Liver (tissue), 9 donors: ENCODE results near the gene GNAO1. TPM values are rescaled to one million over a fixed set of nuclear protein-coding genes. Genes with fewer than 3 reads are reported as not detected.

ENCODE experiments used
- DNase-seq: peaks from one replicate; pipeline ENCODE4 v3.0.0-alpha.2; 2017; ENCODE audit warnings: low spot score
- H3K27ac ChIP-seq, 2 donors: one replicate each; pipeline ENCODE4 v1.7.0; 2013; ENCODE audit warnings: inconsistent platforms in 2 of 2, low read length in 2 of 2, control low read depth in 1 of 2, low read depth in 1 of 2, mild to moderate bottlenecking in 1 of 2
- H3K27me3 ChIP-seq, 4 donors: one replicate each; pipeline versions ENCODE4 v1.6.1 to v1.7.0; 2013; ENCODE audit warnings: low read length in 3 of 4, inconsistent platforms in 1 of 4, mild to moderate bottlenecking in 1 of 4, moderate library complexity in 1 of 4; ENCODE audit not compliant: control insufficient read depth in 4 of 4, insufficient read depth in 4 of 4
- H3K36me3 ChIP-seq, 4 donors: one replicate each; pipeline versions ENCODE4 v1.6.1 to v1.7.0; 2013; ENCODE audit warnings: low read length in 3 of 4, mild to moderate bottlenecking in 3 of 4, low read depth in 1 of 4, moderate library complexity in 1 of 4; ENCODE audit not compliant: control insufficient read depth in 4 of 4, insufficient read depth in 3 of 4
- H3K4me1 ChIP-seq, 4 donors: one replicate each; pipeline versions ENCODE4 v1.6.1 to v1.7.0; 2013; ENCODE audit warnings: low read length in 3 of 4, mild to moderate bottlenecking in 3 of 4, moderate library complexity in 1 of 4; ENCODE audit not compliant: control insufficient read depth in 4 of 4, insufficient read depth in 4 of 4
- H3K4me3 ChIP-seq, 3 donors: one replicate each; pipeline versions ENCODE4 v1.6.1 to v1.7.0; 2013; ENCODE audit warnings: low read length in 3 of 3, control low read depth in 1 of 3, low read depth in 1 of 3, mild to moderate bottlenecking in 1 of 3
- H3K9ac ChIP-seq, 2 donors: one replicate each; pipeline ENCODE4 v1.7.0; 2013; ENCODE audit warnings: low read length in 2 of 2, mild to moderate bottlenecking in 2 of 2, moderate library complexity in 2 of 2, control low read depth in 1 of 2, low read depth in 1 of 2
- H3K9me3 ChIP-seq, 4 donors: one replicate each; pipeline versions ENCODE4 v1.6.1 to v1.7.0; 2013; ENCODE audit warnings: low read length in 3 of 4; ENCODE audit not compliant: control insufficient read depth in 4 of 4
- EGR1 ChIP-seq, 2 donors: IDR thresholded peaks; 2 replicates each; pipeline ENCODE4 v1.6.1; 2016 to 2018; ENCODE audit warnings: antibody characterized with exemption in 2 of 2, low read depth in 2 of 2
- FOXA2 ChIP-seq: IDR thresholded peaks from 2 replicates; pipeline ENCODE4 v1.6.1; 2016; ENCODE audit warnings: antibody characterized with exemption
- GABPA ChIP-seq, 2 donors: IDR thresholded peaks in 1 of 2; conservative IDR thresholded peaks in 1 of 2; 2 replicates each; pipeline ENCODE4 v1.6.1; 2016; ENCODE audit warnings: antibody characterized with exemption in 2 of 2, mild to moderate bottlenecking in 1 of 2, moderate library complexity in 1 of 2
- HNF4A ChIP-seq, 2 donors: conservative IDR thresholded peaks; 2 replicates each; pipeline ENCODE4 v1.6.1; 2016; ENCODE audit warnings: antibody characterized with exemption in 2 of 2, mild to moderate bottlenecking in 2 of 2
- HNF4G ChIP-seq: IDR thresholded peaks from 2 replicates; pipeline ENCODE4 v1.6.1; 2016; ENCODE audit warnings: antibody characterized with exemption
- JUND ChIP-seq, 2 donors: IDR thresholded peaks; 2 replicates each; pipeline ENCODE4 v1.6.1; 2016; ENCODE audit warnings: antibody characterized with exemption in 2 of 2
- NR2F2 ChIP-seq: IDR thresholded peaks from 2 replicates; pipeline ENCODE4 v1.6.1; 2016; ENCODE audit warnings: antibody characterized with exemption
- RAD21 ChIP-seq, 2 donors: IDR thresholded peaks; 2 replicates each; pipeline ENCODE4 v1.6.1; 2016; ENCODE audit warnings: antibody characterized with exemption in 2 of 2, mild to moderate bottlenecking in 2 of 2
- RXRA ChIP-seq, 2 donors: IDR thresholded peaks; 2 replicates each; pipeline ENCODE4 v1.6.1; 2017 to 2018; ENCODE audit warnings: antibody characterized with exemption in 2 of 2, mild to moderate bottlenecking in 1 of 2
- SP1 ChIP-seq: IDR thresholded peaks from 2 replicates; pipeline ENCODE4 v1.6.1; 2018; ENCODE audit warnings: antibody characterized with exemption, mild to moderate bottlenecking
- TAF1 ChIP-seq: conservative IDR thresholded peaks from 2 replicates; pipeline ENCODE4 v1.6.1; 2016; ENCODE audit warnings: antibody characterized with exemption, mild to moderate bottlenecking
- WGBS: extraction: QIAGEN DNeasy Blood & Tissue Kit; methylation state at CpG from one replicate; pipeline ENCODE4 v1.1.7; 2013; 5-methylcytosine and 5-hydroxymethylcytosine counted together
- polyA plus RNA-seq, 2 donors: library from polyadenylated mRNA; stranded (reverse) in 1 of 2; unstranded in 1 of 2; fragments of 200-250 nt in 1 of 2; fragments of >200 nt in 1 of 2; fragmentation: Nextera tagmentation in 1 of 2; extraction: Ambion mirVana in 1 of 2; gene quantifications; one replicate each; pipeline versions ENCODE4 v1.2.1 to v1.2.3, GENCODE V29; 2013 to 2015
- total RNA-seq, 2 donors: library from RNA; depleted of rRNA; stranded (reverse); fragments of >200 nt; gene quantifications; one replicate each; pipeline ENCODE4 v1.2.3, GENCODE V29; 2014
- TF ChIP-seq, protein P1 (sequence below): IDR thresholded peaks from 2 replicates; pipeline ENCODE4 v1.6.1; 2016; ENCODE audit warnings: antibody characterized with exemption
- TF ChIP-seq, protein P2 (sequence below): IDR thresholded peaks from 2 replicates; pipeline ENCODE4 v1.6.1; 2016; ENCODE audit warnings: antibody characterized with exemption
- TF ChIP-seq, protein P3 (sequence below): fragments of 150-350 bp; IDR thresholded peaks from 2 replicates; pipeline ENCODE4 v1.5.1; 2017; ENCODE audit warnings: improper control_type of control experiment, low read depth, low read length; ENCODE audit not compliant: missing input control
- TF ChIP-seq, protein P4 (sequence below): IDR thresholded peaks from 2 replicates; pipeline ENCODE4 v1.6.1; 2016; ENCODE audit warnings: antibody characterized with exemption, mild to moderate bottlenecking
- donor health status: healthy.
- donor health status: healthy.
- donor health status: healthy.
- donor health status: healthy.
- donor health status: healthy.

GNAO1 gene
- total and polyA plus RNA-seq, 4 donors, result 0.61 to 15.1 (median 7.0) TPM

DNA sequence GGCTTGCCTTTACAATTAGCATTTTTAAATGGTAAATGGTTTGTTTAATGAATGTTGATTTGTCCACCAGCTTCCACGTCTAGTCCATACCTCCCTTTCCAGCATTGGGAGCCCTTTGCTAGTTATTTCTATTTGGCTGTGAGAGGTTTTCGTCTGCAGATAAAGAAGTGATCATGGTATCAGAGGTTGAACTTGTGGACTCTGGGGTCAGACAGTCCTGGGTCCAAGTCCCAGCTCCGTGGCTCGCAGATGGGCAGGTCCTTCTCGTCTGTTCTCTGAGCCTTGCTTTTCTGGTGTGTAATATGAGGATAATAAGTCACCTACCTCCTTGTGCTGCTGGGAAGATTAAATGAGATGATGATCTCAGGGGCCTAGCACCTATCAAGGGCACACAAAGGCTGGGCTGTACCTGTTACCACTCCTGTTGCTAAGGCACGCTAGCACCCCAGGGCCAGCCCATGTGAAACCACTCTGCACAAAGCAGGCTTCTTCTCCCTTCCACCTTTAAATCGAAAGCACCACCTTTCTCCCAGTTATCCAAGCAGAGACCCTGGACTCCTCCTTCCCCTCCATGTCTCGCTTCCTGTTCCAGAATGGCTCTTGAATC, 103.9 kb downstream of the GNAO1 start:
- Histone ChIP-seq H3K9ac (no peak overlapping the region), H3K27me3 (no peaks in the 10 kb centered on the region), H3K36me3 (peaks cover 0 to 4% (median 0%) of the 10 kb centered on the region in 4 donors), H3K4me1 (peaks cover 0 to 13% (median 3%) of the 10 kb centered on the region in 4 donors), H3K9me3 (no peaks in the 10 kb centered on the region), H3K27ac (no peak overlapping the region), H3K4me3 (no peak overlapping the region)
- WGBS, result 60% methylated on average over 8 of the region's 8 CpGs
- no peak for DNase-seq
- TF ChIP-seq HNF4A (conservative IDR thresholded peaks at IDR 0.05), result peak; percentile 84 to 92
- peak; percentile 18 for TF ChIP-seq HNF4G
- TF ChIP-seq, protein P1, sequence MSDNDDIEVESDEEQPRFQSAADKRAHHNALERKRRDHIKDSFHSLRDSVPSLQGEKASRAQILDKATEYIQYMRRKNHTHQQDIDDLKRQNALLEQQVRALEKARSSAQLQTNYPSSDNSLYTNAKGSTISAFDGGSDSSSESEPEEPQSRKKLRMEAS, result no peak

DNA sequence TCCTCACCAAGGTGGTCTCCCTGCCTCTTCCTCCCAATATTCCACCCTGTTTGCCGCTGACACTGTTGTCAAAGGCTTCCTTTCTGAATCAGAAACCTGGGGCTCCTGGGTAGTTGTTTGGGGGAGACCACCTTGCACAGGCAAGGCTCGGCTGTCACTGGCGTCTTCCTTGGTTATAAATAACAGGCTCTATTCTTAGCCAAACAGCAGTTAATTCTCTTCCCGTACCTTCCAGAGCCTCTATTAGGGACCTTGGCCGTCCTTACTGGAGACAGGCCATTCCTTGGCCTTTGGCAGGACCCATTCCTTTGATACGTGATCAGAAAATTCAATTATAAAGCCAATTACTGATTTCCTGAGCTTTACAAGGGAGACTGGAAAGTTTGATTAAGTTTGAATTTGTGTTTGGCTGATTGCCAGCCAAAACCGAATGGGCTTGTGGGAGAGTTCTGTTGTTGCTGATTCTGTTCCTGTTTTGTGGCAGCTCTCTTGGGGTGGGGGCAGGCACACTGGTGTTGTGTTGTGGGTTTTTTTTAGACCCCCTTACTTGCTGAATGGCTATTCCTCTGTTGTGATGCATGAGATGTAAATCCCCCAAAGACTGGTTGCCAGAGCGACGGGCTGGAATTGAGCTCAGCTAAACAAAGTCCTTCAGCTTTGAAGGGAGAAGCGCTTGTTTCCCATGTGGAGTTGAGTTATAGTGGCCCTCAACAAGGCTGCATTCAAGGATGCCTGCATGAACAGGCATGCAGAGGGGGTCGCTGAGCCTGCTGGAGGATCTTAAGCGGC, 104.6 kb downstream of the GNAO1 start:
- Histone ChIP-seq H3K9me3 (no peaks in the 10 kb centered on the region), H3K27ac (no peak overlapping the region), H3K9ac (no peak overlapping the region), H3K4me3 (no peak overlapping the region), H3K27me3 (no peaks in the 10 kb centered on the region), H3K36me3 (peaks cover 0 to 4% (median 0%) of the 10 kb centered on the region in 4 donors), H3K4me1 (peaks cover 0 to 13% (median 3%) of the 10 kb centered on the region in 4 donors)
- WGBS, result 79% methylated on average over 12 of the region's 12 CpGs
- TF ChIP-seq JUND (IDR thresholded peaks at IDR 0.05) (no peak), NR2F2 (no peak), TAF1 (no peak), EGR1 (IDR thresholded peaks at IDR 0.05; ENCODE audit: low read depth in 2 of 2) (no peak), RXRA (IDR thresholded peaks at IDR 0.05) (no peak)
- TF ChIP-seq, protein P2, sequence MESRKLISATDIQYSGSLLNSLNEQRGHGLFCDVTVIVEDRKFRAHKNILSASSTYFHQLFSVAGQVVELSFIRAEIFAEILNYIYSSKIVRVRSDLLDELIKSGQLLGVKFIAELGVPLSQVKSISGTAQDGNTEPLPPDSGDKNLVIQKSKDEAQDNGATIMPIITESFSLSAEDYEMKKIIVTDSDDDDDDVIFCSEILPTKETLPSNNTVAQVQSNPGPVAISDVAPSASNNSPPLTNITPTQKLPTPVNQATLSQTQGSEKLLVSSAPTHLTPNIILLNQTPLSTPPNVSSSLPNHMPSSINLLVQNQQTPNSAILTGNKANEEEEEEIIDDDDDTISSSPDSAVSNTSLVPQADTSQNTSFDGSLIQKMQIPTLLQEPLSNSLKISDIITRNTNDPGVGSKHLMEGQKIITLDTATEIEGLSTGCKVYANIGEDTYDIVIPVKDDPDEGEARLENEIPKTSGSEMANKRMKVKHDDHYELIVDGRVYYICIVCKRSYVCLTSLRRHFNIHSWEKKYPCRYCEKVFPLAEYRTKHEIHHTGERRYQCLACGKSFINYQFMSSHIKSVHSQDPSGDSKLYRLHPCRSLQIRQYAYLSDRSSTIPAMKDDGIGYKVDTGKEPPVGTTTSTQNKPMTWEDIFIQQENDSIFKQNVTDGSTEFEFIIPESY, result no peak
- TF ChIP-seq, protein P3, sequence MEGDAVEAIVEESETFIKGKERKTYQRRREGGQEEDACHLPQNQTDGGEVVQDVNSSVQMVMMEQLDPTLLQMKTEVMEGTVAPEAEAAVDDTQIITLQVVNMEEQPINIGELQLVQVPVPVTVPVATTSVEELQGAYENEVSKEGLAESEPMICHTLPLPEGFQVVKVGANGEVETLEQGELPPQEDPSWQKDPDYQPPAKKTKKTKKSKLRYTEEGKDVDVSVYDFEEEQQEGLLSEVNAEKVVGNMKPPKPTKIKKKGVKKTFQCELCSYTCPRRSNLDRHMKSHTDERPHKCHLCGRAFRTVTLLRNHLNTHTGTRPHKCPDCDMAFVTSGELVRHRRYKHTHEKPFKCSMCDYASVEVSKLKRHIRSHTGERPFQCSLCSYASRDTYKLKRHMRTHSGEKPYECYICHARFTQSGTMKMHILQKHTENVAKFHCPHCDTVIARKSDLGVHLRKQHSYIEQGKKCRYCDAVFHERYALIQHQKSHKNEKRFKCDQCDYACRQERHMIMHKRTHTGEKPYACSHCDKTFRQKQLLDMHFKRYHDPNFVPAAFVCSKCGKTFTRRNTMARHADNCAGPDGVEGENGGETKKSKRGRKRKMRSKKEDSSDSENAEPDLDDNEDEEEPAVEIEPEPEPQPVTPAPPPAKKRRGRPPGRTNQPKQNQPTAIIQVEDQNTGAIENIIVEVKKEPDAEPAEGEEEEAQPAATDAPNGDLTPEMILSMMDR, result no peak
- DNase-seq, result no peak

DNA sequence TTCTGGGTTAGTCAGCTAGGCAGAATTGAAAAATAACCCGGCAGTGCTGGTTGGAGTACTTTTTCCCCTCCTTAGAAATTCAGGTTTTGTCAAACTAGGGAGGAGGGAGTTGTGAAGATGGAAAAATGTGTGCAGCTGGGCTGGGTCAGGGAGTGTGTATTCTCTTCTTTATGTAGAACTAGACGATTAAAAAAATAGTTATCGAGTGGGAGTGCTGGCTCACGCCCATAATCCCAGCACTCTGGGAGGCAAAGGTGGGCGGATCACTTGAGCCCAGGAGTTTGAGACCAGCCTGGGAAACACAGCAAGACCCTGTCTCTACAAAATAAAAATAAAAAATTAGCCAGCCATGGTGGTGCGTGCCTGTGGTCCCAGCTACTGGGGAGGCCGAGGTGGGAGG, 106.4 kb downstream of the GNAO1 start:
- peaks cover 2 to 16% (median 6%) of the 10 kb centered on the region in 4 donors for H3K4me1 ChIP-seq
- no peak for DNase-seq
- TF ChIP-seq RAD21 (IDR thresholded peaks at IDR 0.05) (no peak), JUND (IDR thresholded peaks at IDR 0.05) (no peak), FOXA2 (no peak), SP1 (no peak), NR2F2 (no peak), HNF4A (conservative IDR thresholded peaks at IDR 0.05) (no peak), GABPA (IDR thresholded peaks at IDR 0.05 in 1 of 2, conservative IDR thresholded peaks at IDR 0.05 in 1 of 2) (no peak)
- TF ChIP-seq, protein P2, result no peak
- TF ChIP-seq, protein P4, sequence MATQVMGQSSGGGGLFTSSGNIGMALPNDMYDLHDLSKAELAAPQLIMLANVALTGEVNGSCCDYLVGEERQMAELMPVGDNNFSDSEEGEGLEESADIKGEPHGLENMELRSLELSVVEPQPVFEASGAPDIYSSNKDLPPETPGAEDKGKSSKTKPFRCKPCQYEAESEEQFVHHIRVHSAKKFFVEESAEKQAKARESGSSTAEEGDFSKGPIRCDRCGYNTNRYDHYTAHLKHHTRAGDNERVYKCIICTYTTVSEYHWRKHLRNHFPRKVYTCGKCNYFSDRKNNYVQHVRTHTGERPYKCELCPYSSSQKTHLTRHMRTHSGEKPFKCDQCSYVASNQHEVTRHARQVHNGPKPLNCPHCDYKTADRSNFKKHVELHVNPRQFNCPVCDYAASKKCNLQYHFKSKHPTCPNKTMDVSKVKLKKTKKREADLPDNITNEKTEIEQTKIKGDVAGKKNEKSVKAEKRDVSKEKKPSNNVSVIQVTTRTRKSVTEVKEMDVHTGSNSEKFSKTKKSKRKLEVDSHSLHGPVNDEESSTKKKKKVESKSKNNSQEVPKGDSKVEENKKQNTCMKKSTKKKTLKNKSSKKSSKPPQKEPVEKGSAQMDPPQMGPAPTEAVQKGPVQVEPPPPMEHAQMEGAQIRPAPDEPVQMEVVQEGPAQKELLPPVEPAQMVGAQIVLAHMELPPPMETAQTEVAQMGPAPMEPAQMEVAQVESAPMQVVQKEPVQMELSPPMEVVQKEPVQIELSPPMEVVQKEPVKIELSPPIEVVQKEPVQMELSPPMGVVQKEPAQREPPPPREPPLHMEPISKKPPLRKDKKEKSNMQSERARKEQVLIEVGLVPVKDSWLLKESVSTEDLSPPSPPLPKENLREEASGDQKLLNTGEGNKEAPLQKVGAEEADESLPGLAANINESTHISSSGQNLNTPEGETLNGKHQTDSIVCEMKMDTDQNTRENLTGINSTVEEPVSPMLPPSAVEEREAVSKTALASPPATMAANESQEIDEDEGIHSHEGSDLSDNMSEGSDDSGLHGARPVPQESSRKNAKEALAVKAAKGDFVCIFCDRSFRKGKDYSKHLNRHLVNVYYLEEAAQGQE, result no peak
- TF ChIP-seq, protein P1, result no peak

More for the DNA sequence above, 106.4 kb downstream of the GNAO1 start:
- Histone ChIP-seq H3K27ac (no peak overlapping the region), H3K4me3 (no peak overlapping the region), H3K9me3 (no peaks in the 10 kb centered on the region), H3K9ac (no peak overlapping the region), H3K27me3 (no peaks in the 10 kb centered on the region), H3K36me3 (no peaks in the 10 kb centered on the region)
- WGBS, result 96% methylated on average over 7 of the region's 7 CpGs
